C4-2B (cell line): ENCODE results near the gene FOXD4L6.
"Not testable (repeated sequence)": the region's sequence is repeated elsewhere in the genome, so short reads cannot be mapped to it uniquely, and the experiment has no call there.

Experiments used
- CTCF ChIP-seq: fragments of 450-650 bp; conservative IDR thresholded peaks from 2 replicates; pipeline ENCODE4 v1.5.1; 2017; ENCODE audit warnings: mild to moderate bottlenecking
- ZFX ChIP-seq: fragments of 450-650 bp; IDR thresholded peaks from 2 replicates; pipeline ENCODE4 v1.6.1; 2017

GRCh38 chr9:41090922-41091321 is 37.6 kb downstream of the FOXD4L6 start:
- not testable (repeated sequence) for TF ChIP-seq CTCF, ZFX
